HG03159 (cell line): Measurements from ENCODE around the gene VAPB.

ENCODE experiments used
- ATAC-seq: cut with Tn5 transposase; IDR thresholded peaks from one replicate; pipeline ENCODE4 v1.9.1; 2021; ENCODE audit warnings: mild to moderate bottlenecking, moderate library complexity; ENCODE audit not compliant: unreplicated experiment

The VAPB gene

DNA sequence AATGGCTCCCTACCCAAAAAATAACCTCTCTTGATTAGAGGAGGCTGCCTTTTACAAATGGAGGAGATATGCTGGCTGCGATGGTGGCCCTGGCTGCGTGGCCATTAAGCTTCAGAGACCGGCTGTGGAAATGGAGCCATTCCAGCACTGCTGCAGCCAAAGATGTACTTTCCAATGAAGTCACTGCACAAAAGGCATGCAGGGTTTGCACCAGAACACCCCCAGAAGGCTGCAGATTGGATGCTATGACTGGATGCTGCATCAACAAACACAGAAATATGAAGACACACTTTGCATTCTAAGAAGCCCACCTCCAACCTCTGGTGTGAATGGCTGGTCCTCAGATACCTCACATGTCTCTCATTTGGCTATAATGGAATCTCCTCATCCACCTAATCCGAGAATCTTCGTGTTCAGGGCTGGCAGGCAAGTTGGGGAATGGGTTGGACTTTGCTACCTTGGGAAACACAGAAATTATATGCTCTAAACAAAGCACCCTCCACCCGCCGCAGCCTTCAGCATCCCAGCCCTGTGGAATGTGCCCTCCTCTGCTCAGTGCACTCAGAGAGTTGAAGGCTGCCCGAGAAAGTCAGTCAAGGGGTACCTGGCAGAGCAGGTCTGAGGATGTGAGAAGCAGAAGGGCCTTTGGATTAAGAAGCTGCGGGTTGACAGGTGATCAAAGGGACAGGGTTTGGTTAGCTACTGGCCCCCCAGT, 90.9 kb downstream of the VAPB start:
- ATAC-seq: no peak

DNA sequence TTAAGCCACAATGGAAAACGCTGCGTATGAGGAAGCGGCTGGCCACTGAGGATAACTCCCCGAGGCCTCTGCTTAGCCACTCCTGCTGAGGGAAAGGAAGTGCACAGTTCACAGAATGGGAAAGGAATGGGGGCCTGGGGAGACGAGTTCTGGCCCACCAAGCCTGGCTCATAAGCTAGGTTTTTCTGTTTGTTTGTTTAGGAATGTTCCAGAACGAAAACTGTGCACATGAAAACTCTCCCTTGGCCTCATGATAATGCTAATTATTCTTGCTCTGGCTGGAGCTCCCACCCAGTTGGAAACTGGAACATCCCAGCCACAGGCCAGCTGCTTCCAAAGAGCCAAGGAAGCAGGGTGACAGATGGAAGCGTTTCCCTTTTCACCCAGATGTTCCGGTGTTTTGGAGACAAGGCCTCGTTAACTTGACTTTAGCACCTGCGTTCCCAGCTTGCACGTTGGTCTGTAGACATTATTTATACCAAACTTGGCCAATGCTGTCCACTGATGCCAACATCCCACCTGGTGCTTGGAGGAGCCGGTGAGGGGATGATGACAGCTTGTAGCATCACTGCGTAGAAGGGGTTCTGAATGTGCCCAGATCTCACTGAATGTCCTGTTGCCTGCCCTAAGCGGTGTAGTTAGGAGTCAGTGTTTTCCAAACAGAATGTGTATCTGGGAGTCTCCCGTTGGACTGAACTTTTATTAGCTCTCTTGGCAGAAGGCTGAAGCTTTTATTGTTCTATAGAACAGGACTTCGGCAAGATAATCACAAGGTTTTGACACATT, 91.7 kb downstream of the VAPB start:
- no peak for ATAC-seq

DNA sequence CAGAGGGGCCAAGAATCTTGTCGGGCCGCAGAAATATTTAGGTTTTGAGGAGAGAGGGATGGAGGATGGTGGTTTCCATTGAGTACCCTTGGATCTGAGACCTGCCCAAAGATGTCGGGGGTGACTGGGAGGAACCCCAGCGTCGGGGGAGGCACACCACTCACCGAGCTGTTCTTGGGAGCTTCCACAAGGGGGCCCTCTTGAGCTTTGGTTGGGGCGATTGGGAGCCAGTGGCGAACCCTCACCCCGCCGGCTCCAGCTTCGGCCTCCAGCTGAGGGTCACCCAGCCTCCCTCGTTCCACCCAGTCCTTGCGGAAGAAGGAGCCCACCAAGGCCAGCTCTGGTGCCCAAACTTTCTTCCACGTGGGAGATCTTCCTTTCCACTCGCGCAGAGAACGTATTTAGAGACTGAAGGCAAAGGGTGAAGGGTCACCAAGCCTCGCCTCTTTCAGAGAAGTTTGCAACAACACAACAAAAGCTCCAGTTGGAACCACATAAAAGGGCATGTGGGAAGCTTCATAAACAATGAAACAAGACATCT, 92.5 kb downstream of the VAPB start:
- ATAC-seq: no peak

DNA sequence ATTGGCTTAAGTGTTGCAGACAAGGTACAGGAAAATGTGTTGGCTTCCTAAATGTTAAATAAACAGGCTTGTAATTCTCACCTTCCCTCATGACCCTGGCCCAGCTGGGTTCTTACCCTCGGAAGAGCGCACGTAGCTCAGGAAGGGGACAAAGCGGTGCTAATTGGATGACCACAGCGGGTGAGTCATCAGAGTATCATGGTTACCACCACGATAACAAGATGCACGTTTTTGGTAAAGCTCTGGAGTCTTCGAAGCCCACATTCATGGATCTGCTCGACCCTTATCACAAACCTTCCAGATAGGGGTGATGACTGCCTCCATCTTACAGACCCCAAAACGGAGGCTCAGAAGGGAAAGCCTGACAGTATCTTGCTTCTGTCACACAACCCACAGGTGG, 93.4 kb downstream of the VAPB start:
- ATAC-seq: no peak

DNA sequence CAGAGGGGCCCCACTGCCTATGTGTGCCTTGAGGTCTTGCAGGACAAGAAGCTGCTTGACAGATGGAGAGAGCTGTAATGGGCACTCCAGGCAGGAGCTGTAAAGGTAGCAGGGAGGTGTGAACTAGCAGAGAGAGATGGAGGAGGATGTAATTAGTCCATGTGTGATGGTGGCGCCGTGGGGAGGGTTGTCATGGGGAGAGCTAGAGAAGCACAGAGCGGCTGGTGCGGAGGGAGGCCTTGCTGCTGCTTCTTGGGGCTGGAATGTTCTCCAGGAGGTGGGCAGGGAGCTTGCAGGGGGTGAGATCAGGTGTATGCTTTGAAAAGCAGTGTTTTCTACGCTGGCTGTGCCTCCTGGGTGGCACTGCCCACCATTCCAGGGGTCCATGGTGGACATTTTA, 94.0 kb downstream of the VAPB start:
- no peak for ATAC-seq

DNA sequence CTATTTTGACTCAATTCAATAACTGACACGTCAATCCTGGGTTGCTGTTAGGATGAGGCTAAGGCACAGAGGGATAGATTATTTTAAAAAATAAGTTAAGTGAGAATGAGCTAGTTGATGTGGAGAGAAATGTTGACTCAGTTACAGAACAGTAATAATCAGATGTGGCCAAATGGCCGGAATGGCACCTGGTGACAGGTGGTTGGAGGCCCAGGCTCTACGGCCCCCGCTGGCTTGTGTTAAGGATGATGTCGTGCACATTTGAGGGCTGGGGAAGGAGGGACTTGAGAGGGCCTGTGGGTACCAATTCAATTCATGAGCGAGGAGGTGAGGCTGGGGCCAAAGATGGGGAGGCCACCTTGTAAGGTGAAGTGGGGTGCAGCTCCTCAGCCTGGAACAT, 94.4 kb downstream of the VAPB start:
- no peak for ATAC-seq

DNA sequence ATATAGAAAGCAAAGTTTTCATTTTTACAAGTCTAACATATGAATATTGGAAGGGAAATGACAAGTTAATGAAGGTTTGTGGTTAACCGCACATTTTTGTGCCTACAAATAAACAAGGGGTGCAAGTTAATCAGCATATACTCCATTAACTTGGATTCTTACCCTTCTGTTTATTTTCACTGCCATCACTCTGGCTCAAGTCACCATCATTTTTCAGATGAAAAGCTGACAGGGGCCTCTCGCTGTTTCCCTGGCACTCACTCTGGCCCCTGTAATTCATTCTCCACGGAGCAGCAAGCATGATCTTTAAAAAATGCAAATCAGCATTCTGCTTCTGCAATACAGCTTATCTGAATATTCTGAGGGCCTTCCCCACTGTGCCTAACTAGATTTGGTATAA, 96.4 kb downstream of the VAPB start:
- no peak for ATAC-seq

DNA sequence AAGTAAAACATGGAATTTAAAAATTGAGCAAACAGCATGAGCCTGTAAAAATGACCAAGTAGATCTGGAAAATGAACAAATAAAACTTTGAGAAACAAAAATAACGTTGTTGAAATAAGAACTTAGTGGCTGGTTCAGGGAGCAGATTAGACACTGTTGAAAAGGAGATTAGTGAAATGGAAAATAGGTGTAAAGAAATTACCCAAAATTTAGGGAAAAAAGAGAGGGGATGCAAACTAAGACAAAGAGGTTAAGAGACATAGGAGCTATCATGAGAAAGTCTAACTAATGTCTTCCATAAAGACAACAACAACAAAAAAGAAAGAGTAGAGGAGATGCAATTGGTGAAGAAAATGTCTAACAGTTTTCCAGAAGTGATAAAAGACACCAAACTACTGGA, 97.2 kb downstream of the VAPB start:
- no peak for ATAC-seq

DNA sequence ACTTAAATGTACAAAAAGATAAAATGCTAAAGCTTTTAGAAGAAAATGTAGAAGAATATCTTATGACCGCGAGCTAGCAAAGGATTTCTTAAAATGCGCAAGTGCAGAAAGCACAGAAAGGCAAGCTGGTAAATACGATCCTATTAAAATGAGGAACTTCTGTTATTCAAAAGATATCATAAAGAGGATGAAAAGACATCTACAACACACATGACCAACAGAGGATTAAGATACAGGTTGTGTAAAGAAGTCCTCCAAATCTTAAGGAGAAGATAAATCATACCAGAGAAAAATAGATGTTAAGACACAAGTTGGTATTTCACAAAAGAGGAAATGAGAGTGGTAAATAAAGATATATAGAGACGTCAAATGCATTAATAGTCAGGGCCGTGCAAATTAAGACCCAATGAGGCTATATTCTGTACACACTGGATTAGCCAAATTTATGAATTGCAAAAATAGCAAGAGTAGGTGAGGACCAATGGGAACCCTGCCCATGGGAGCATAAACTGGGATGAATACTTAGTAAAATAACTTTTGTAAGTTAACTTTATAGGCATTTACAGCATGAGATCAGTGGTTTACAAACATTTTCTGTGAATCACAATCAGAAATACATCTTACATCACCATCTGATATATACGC, 103.2 kb downstream of the VAPB start:
- no peak for ATAC-seq

DNA sequence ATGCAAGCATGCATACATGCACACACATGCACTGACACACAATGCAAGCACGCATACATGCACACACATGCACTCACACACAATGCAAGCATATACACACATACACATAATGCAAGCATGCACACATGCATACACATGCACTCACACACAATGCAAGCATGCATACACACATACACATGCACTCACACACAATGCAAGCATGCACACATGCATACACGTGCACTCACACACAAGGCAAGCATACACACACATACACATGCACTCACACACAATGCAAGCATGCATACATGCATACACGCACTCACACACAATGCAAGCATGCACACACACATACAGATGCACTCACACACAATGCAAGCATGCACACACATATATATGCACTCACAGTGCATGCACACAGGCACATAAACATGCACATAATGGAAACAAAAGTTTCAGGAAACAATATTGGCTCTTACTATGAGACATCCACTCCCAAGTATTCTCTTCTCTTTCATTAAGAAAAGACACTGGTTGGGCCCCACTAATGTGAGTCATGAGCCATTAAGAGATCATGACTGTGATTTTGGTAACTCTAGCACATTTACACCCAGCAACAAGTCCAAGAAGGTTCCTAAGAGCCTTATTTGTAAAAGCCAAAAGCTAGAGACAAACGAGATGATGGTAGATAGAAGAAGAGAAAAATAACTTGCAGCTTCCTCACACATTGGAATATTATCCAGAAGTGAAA, 103.9 kb downstream of the VAPB start:
- ATAC-seq: no peak

DNA sequence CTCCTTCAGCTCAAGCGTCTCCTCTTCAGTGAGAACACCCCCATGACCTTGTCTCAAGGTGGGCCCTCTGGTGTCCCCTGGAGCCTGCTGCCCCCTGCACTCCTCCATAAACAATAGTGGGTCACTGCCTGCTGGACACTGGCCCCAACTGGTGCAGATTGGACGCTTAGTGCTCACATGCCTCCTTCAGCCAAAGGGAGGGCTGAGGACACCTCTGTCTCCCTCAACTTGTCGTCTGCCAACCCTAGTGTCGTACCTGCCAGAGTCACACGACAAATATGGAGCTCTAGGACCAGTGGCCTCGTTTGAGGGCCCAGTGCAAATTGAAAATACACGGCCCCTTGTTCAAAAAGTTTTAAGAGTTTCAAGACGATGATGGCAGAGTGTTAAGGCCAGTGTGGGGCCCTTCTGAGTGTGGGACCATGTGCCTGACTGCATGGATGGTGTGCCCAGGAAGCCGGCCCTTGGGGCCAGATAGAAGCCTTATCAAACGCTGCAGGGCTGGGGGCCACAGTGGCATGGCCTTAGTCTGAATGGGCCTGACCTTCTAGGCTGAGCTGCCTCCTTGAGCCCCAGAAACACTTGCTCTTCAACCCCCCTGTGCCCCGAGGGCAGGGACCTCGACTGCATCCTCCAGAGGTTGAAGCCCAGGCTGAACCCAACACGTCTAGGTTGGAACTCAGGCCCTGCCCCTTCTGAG, 106.0 kb downstream of the VAPB start:
- ATAC-seq: no peak

DNA sequence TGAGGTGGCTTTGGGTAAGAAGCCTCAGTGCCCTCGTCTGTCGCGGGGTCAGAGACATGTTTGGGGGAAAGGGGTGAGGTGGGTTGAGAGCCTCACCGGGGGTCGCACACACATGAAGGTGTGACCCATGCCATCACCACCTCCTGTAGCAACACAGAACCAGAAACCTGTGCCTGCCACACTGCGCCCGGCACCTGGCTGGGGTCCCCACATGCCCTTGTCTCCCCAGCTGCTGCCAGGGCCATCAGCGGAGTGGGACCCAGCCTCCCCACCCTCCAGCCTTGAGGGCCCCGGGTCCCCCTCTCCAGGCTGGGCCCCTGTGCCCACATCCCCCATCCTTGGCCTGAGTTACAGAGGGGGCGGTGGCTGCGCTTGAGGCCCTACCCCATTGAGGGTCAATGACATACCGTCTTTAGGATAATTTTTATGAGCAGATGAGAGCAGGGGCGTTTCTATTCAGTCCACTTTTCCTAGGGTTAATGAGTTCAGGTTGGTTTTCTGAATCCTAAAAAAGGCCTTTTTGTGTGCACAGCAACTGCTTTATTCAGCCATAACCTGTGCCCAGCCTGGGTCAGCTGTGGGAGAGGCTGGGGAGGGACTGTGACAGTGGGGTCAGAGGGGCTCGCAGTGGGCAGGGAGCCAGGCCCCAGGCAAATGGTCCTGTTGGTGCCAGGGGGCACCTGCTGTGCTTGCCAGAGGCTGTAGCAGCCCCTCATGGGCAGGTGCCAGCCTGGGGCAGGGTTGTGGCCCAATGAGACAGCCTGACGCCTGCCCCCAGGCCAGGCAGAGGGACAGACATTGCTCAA, 106.8 kb downstream of the VAPB start:
- no peak for ATAC-seq

DNA sequence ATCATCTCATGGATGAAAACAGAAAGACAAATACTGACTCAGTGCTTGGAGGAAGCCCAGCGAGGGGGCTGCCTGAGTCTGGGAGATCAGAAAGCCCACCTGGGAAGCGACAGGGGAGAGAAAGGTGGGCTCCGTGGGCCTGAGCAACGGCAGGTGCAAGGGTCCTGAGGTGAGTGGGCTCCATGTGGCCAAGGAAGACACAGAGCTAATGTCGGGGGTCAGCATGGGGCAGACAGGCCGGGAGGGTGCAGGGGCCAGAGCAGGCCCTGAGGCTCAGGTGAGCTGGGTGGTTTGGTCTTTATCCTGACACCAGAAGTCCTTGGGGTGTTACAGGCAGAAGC, 107.4 kb downstream of the VAPB start:
- ATAC-seq: no peak

DNA sequence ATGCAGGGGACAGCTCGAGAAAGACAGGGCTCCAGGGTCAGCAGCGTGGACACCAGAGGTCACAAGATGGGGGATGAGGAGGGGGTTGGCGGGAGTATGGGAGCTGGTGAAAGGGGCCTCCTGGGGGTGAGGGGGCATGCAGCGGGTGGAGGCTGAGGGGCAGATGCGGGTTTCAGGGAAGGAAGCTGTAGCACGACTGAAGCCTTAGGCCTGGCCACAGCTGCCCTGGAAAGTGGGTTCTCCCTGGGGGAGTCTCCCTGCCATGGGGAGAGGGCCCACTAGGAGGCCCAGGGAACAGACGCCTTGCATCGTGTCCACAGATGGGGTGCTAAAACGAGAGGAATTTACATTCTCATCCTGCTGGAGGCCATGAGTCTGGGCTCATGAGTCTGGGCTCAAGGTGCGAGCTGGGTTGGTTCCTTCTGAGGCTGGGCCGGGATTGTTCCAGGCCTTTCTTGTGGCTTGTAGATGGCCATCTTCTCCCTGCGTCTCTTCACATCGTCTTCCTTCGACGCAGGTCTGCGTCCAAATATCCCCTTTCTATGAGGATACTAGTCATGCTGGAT, 108.1 kb downstream of the VAPB start:
- ATAC-seq: no peak

DNA sequence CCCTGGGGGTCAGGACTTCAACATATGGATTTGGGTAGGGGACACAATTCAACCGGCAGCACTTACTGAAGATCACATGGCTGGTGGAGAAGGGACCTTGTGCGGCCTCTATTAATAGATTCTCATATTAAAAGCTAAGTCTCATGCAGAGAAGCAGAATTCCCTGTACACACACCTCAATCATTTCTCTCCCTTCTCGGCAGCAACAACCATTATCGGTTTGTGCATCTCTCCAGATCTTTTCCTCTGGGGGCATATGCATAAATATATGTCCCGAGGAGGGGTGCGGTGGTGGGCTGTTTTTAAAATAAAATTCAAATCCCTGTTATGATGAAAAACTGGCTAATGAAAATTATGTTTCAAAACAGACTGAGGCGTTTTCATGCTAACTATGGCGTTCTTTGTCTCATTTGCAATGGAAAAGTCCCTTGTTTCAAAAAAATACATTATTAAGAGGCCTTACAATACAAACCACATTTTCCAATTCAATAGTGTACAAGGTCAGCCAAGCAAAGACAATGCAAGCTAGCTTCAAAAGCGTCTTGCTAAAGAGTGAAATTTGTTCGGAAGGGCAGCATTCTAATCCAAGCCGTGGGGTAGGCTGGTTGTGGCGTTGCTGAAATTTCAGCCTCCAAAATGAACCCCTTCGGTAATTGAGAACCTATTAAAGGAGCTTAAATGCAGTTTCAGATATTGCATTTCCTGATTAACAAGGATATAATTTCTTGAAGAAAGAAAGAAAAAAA, 108.9 kb downstream of the VAPB start:
- no peak for ATAC-seq

DNA sequence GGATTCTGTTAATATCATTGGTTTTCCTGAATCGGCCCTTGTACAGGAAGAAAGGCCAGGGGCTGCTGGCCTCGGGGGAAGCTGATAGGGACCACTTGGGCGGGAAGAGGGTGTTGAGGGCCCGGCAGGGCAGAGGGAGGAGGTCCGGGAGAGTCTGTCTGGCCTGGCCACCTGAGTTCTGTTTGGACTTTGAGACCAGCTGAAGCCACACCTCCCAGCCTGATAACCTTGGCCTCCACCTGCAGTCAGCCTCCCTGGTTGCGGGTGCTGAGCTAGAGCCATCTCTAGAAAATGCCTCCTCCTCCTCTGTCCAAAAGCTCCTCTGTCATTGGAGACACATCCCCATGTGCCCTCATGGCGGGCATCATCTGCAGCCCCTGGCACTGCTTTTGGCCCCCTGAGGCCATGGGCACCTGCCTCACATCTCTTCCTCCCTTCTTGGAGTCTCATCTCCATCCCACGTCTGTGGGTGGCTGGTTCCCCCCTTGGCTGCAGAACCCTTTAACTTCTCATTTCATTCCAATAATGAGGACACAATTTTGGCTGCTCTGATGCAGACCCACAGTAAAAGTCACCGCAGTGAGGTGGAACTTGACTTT, 109.5 kb downstream of the VAPB start:
- no peak for ATAC-seq

DNA sequence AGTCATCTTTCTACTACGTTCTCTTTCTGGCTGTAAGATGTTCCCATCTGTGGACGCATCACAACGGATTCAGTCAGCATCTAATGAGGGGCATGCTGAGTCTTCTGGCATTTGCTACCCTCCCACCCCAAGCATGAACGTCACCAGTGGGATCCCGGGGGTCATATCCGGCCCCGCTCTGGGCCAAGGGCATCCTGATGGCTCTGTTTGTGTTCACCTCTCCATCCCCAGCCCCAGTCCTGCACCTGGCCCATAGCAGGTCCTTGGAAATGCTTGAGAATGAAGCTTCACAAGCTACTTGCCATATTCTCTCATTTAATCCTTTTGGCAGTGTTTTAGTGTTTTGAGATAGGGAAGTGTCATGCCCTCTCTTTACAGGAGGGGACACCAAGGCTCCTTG, 111.2 kb downstream of the VAPB start:
- ATAC-seq: no peak
